Measurements from ENCODE around the gene TEX38.
"Not testable (repeated sequence)": the region's sequence is repeated elsewhere in the genome, so short reads cannot be mapped to it uniquely, and the experiment has no call there.

TEX38 gene

DNA sequence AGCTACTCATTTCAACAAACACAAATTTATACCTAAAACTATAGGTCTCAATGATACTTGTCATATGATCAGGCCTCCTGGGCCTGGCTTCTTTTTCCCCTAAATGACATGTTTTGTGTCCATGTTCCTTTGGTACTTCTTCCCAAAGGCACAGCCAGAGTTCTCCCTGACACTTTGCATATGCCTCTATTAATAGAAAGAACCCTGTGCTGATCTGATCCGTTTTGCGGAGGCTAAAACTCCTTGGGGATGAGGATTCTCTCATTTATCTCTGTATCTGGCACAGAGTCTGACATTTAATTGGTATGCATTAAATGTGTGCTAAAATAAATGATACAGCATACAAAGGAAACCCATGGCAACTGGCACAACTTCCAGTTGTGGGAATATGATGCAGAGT is 15.0 kb upstream of the TEX38 start:
- DNase-seq = no peak

DNA sequence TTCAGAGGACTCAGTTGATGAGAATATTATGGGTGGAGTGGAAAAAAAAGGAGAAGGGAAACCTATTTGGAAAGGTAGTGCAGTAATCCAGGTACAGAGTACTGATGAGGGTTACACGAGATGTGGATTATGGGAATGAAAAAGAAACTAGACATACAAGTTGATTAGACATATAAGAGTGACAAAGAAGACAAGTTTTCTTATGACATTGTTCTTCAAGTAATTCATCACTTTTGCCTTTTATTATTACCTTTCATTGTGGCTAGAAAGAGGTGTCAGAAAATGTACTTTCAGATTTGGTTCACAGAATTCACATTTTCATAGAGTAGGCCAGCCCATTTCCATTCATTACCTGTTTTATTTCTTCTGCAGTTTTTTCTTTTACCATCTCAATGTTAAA is 13.9 kb upstream of the TEX38 start:
- no peak for DNase-seq

DNA sequence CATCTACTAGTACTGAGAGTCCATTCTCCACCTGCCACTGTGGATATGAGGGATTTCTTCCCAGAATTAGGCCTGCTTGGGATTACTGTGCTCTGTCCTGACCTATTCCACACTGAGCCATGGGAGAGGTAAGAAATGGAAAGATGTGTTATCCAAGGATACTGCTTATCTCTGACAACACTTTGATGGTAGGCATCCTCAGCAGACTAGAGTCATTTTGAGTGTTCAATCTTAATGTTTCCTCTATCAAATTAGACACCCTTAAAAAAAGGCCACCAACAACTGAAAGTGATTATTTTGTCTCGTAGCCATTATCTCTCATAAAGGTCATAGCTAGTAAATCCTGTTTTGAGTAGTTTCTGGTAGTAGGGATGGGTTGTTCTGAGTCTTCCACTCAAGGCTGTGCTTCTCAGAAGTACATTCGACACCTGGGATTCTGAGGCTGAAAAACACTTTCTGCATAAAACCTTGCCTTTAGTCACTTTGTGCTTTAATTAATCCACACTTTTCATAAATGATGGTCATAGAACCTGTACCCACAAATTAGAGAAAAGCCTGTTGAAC is 12.3 kb upstream of the TEX38 start:
- peak; percentile 24 for DNase-seq

DNA sequence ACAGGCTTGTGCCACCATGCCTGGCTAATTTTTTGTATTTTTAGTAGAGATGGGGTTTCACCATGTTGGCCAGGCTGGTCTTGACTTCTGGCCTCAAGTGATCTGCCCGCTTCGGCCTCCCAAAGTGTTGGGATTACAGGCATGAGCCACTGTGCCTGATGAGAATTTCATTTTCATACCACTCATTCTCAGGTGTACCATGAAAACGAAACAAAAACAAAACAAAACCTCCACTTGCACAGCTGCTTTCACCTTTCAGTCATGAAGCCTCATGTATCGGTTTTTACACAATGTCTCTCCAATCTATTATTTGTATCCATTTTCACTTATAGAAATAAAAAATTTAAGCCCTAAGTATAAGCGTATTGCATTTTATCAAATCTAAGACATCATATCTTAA is 11.5 kb upstream of the TEX38 start:
- DNase-seq = not testable (repeated sequence)

DNA sequence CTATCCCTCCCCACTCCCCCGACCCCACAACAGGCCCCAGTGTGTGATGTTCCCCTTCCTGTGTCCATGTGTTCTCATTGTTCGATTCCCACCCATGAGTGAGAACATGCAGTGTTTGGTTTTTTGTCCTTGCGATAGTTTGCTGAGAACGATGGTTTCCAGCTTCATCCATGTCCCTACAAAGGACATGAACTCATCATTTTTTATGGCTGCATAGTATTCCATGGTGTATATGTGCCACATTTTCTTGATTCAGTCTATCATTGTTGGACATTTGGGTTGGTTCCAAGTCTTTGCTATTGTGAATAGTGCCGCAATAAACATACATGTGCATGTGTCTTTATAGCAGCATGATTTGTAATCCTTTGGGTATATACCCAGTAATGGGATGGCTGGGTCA is 8.7 kb upstream of the TEX38 start:
- DNase-seq = not testable (repeated sequence)

DNA sequence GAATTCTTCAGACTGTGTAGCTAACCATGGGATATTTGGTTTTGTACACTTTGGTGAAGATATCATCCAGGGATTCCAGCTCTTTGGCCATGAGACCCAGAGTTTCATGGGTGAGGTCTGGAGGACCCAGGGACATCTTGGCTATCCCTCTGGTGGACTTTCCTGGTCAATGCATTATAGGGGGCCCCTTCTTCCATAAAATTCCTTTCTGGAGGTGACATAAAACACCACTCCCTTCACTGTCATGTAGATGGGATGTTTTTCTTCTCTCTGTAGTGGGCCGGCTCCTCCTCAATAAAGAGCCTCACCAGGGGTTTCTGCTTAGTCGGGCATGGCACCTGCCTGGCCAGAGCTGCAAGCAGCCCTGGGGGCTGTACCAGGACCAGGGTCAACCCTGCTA is 5.7 kb upstream of the TEX38 start:
- no peak for DNase-seq

DNA sequence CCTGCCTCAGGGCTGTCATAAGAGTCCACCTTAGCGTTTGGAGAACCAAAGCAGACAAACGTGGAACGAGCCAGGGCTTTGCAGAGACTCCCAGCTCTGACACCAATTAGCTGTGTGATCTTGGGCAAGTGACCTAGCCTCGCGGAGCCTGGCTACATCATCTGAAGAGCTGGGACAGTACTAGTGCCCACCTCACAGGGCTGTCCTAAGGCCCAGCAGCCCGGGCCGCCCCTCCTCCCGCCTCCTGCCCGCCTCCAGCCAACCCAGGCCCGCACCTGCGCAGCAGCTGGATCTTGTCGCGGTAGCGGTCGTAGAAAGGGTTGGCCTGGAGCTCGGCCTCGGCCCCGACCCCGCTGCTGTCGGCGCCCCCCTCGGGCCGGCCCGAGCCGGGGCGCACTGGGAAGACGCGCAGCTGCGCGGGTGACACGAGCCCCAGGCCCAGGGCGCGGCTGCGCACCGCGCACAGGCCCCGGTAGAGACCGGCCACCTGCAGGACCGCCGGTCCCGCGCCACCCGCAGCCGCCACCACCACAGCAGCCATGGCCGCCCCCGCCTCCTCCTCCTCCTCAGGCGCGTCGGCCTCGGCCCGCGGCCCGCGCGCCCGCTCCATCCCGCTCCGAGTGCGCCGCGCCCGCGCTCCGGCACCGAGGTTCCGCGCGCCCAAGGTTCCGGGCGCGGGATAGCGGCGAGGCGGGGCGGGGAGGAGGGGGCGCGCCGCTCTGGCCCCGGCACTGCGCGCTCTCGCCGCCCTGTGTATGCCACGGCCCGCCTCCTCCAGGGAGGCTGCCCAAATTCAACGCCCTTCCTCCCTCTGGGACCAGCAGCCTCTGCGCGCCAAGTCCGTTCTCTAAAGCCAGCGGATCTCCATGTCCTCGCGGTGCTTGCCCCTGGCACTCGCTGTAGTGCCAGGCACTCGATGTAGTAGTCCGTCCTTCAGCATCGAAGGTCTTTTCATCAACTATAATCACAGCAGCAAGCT is 3.6 kb upstream of the TEX38 start, which contains the start of gene ATPAF1:
TSS of gene ATPAF1 (minus strand) at position 583 of the 979 bp plus-strand sequence. CDS start at position 541, 42 bp downstream.
- DNase-seq = peak; percentile 79

DNA sequence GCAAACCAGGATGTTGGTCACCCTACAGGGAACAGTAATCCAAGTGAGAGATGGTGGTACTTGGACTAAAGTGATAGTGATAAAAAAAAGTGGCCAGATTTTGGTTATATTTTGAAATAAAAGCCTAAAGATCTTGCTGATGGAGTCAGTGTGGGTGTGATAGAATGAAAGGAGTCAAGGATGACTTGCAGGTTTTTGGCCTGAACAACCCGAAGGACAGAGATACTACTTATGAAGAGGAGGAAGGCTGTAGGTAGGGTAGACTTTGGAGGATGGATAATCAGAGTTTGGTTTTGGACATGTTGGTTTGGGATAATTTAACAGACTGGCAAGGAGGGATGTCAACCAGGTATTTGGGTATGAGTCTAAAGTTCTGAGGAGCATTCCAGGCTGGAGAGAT is 1.5 kb upstream of the TEX38 start:
- no peak for DNase-seq

DNA sequence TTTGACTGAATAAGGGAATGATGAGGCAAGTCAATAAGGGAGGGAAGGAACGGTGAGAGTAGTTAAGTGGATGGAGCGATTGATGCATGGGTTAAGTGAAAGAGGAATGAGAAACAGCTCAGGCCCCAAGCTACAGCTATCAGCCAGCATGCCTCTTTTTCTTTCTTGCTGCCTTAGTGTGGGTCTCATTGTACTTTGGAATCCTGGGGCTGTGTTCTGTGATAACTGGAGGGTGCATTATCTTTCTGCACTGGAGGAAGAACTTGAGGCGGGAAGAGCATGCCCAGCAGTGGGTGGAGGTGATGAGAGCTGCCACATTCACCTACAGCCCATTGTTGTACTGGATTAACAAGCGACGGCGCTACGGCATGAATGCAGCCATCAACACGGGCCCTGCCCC is 1.0 kb downstream of the TEX38 start:
- no peak for DNase-seq

DNA sequence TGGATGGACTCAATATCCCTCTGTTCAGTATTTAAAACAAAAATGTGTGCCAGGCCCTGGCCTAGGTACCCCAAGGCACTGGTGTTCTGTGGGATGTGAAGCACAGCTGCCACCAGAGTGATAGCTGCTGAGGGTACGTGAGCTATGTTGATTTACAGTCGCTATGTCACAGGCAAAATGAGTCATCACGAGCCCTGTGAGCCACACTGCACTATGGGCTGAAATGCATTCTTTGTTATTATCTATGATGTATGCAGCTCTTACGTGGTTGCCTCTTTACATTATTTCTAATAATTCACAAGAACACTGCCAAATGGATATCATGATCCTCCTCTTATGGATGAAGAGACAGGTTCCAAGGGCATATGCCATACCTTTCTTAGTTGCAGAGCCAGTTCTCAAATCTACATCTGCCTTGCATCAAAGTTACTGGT is 2.1 kb downstream of the TEX38 start:
- DNase-seq = peak; percentile 39

DNA sequence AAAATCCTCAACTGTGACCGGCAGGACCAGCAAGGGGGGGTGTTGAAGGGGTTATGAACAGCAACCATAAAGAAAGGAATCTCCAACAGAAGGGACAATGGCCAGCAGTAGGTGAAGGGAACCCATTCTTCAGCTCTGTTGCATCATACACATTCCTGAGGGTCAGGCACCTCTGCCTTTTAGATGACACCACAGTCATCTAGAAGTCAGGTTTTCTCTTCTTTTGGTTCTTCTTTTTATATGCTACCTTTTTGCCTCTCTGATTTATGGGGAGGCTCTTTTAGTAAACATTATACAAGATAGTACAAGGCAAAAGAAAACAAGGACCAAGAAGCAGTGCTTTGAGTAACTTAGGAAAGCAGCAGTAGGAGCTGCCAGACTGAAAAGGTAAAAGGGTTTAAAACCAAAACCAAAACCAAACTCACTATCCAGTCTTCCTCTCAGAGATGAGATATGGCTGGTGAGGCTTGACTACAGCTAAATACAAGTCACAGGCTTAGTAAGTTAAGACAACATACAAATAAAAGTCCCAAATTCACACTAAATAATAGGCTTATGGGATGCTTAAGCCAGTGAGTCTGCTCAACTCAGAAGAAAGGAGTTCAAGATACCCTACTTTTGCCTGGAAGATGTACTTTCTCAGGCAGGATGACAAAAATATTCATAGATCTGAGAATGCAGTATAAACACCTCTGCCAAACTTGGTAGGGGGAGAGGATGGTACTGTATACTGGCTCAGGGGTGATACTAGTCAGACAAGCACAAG is 4.1 kb downstream of the TEX38 start:
- peak; percentile 41 for DNase-seq

DNA sequence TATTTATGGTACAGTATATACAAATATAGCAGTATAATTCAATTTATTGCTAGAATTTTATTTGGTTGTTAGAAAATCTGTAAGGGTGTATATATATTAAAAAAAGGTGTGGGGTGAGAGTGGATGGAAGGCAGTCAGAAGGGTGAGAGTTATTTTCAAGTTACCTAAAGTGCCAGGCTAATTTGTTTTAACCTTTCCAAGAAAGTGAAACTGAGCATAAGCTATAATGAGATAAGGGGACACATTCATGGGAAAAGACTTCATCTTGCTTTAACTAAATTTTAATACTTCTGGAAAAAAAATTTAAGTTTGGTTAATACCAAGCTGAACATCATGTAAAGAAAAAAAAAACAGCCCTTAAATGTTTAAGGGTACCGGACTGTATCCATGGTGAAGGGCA is 4.9 kb downstream of the TEX38 start:
- no peak for DNase-seq

DNA sequence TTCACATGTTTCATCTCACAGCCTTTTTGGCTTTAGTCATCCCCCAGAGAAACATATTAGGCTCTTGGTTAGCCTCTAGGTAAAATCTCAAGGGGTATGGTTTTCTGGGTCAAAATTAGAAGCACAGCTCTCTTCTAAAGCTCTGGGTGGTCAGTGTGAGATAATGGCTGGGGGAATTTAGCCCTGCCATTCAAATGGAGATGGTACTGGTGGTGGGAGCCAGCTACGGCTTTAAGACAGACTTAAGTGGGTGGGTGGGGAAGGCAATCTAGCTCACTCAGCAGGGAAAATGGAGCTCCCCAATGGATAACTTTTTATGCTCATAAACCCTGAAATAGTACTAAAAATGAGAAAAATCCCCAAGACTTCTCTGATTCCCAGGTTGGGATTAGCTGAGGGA is 5.7 kb downstream of the TEX38 start:
- DNase-seq = no peak

DNA sequence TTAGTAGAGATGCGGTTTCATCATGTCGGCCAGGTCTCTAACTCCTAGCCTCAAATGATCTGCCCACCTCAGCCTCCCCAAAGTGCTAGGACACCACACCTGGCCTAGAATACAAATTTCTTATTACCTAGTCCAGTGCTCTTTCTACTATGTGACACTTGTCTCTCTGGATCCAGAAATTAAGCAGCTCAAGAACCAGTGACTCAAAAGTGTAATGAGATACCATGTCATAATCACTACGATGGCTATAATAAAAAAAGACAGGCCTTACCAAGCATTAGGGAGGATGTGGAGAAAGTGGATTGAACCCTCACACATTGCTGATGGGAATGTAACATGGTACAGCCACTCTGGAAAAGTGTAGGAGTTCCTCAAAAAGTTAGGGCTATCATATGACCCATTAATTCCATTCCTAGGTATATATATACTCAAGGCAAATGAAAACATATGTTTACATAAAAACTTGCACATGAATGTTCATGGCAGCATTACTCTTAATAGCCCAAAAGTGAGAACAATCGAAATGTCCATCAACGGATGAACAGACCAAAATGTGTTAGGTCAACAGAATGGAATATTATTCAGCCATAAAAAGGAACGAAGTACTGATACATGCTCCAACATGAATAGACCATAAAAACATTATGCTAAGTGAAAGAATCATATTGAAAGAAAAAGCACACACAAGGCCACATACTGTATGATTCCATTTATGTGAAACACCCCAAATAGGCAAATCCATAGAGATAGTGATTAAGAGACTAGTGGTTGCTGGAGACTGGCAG is 8.3 kb downstream of the TEX38 start:
- no peak for DNase-seq

DNA sequence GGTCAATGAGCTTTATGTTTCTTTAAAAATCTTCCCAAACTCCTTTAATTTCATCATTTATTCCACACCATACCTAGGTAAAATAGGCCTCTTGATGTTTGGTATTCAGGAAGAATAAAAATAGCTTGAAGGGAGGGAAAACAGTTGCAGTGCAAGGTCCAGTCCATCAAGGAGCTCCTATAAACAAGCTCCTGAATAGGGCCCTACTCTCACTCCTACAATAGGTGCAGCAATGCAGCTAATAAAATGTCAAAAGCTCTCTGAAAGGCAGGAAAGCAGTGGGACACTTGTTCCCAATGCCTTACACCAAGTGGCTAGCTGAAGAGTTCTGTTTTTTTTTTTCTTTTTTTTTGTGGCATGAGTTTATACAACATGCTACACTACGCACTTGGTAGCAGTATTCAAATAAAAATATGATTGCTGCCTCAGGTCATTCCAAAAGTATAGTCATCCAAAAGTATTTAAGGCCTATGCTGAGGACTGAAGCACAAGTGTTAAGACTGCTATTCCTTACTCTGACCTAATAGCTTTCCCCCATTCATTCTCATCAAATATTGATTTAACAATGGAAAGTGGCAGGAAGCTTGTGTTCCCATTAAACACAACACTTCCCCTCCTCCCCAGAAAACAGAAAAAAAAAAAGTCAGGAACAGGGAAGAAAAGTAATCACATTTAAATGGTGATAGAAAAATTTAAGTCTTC is 9.8 kb downstream of the TEX38 start:
- no peak for DNase-seq

DNA sequence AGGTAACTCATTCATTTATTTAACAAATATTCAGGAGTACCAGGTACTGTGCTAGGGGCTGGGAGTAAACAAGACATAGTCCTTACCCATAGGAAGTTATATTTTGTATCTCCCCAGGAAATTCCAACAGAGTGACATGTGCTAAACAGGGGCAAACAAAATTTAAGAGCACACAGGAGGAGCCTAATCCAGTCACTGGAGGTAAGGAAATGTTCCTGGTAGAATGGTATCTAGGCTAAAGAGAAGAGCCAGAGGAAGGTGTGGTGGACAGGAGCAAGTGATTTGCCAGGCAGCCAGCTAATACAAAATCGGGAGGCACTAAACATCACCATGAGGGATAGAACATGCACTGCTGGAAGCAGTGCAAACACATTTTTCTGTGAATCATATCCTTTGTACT is 10.4 kb downstream of the TEX38 start:
- DNase-seq = no peak

DNA sequence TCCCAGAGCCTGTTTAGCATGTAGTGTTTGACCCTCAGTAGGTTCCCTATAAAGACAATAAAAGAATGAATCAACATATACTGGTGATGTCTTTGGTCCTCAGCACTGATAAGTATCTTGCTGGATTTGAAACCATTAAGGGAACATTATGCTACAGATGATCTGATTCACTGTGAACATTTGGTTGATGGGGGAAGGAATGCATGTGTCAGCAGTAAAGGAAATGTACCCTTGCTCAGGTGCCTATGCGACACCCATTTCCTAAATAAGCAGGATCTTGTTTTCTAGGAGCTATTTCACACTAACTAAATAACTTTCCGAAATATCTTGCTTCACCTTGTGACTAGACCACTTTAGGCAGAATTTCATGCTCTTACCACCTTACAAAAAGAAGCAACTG is 13.0 kb downstream of the TEX38 start:
- no peak for DNase-seq

DNA sequence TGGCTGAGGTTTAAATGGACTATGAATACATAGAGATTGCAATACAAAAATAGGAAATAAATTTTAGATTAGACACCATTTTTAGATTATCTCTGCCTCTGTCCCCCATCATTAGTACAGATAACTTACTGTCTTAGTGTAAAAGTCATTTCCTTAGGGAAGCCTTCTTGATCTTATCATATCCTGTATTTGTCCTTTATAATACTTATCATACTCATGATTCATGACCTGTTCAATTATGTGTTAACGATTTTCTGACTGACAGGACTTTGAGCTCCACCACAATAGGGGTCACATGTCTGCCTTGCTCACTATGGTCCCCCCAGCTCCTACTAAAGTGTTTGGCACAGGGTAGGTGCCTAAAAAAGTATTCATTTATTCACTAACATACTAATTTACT is 14.6 kb downstream of the TEX38 start:
- no peak for DNase-seq

DNA sequence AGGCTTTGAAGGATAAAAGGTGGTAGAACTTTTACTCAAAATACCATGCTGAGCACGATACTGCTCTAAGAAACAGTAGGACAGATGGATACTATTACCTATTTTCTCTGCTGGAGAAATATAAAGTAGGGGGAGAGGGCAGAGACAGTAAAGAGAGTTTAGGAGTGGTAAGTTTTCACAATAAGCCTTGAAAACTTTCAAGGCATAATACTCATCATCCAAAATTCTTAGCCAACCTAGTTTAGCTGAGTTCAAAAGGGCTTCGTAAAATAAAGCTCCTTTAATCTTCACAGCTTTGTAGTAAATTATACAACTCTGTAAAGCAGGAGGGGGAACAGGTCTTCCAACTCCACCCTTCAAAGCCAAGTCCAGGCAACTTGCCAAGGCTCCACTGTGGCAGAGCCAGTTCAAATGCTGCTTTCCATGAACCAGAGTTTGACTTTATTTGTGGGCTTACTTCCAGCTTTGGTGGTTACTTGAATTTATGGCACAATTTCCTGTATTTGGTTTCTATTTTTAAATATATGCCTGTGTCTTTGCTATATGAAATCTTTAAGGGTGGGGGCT is 15.5 kb downstream of the TEX38 start:
- DNase-seq = no peak

DNA sequence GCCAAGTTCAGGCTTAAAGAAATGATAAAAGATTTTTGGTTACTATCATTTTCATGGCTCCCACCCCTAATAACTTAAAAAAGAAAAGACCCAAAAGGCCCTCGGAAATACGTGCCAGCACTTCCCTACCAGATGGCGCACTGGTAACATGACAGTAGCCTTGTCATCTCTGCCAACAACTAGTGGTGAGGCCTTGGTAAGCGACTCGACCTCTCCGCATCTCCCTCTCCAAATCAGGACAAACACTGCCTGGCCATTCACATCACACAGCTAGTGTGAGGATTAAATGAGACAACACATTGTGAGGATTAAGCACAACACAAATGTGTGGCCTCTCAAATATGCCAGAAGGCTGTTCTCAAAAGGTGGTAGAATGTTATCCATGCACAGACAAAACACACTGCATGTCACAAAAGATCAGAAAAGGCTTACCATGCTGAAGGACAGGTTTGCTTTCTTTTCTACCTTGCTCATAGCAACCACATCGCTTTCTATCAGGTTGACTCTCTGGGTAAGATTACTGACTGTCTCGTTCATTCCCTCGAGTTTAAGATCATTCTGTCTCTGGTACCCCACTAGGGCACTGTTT is 16.4 kb downstream of the TEX38 start:
- no peak for DNase-seq

DNA sequence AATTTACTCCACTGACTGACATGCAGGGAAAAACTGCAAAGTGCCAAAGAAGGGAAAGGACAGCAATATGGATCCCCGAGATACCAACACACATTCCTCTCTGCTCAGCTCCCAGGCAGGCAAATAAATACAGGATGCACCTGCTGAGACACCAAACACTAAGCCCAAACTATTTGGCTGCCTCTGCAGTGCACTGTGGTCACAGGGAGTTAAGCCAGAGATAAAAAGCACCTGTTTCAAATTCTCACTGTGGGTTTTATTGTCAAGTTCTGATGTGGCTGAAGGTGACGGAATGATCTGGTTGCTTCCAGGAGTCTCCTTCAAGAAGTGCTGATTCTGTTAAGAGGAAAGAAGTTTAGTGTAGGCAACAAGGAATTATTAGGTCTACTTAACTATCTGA is 17.7 kb downstream of the TEX38 start:
- DNase-seq = no peak
